Esophagus squamous epithelium (tissue), 5 donors: ENCODE data around the gene CRABP2. TPM values are rescaled to one million over a fixed set of nuclear protein-coding genes. Genes with fewer than 3 reads are reported as not detected.
A peak's percentile ranks its signal among the peaks of the same experiment; 100 is the strongest.

Experiments used
- DNase-seq: peaks from one replicate; lab custom pipeline; 2025; lab: John Stamatoyannopoulos, UW
- H3K27ac ChIP-seq, 4 donors: fragments of 200-600 bp; sonication (generic); one replicate each; pipeline ENCODE4 v1.5.1; 2016 to 2019; ENCODE audit warnings: mild to moderate bottlenecking in 1 of 4
- H3K27me3 ChIP-seq, 4 donors: fragments of 200-600 bp; sonication (generic); 1 replicate in 3 of 4; 2 replicates in 1 of 4; pipeline versions ENCODE4 v1.5.1 to v1.6.0; 2017 to 2021; ENCODE audit warnings: antibody characterized with exemption in 1 of 4
- H3K36me3 ChIP-seq, 3 donors: fragments of 200-600 bp; sonication (generic); one replicate each; pipeline ENCODE4 v1.5.1; 2016 to 2019
- H3K4me1 ChIP-seq, 3 donors: fragments of 200-600 bp; sonication (generic); one replicate each; pipeline ENCODE4 v1.5.1; 2017 to 2019
- H3K4me3 ChIP-seq, 4 donors: fragments of 200-600 bp; sonication (generic); 1 replicate in 3 of 4; 2 replicates in 1 of 4; pipeline ENCODE4 v1.5.1; 2016 to 2019; ENCODE audit warnings: mild to moderate bottlenecking in 2 of 4, moderate library complexity in 1 of 4
- H3K9me3 ChIP-seq, 3 donors: fragments of 200-600 bp; sonication (generic); one replicate each; pipeline ENCODE4 v1.5.1; 2016 to 2019
- POLR2A ChIP-seq, 4 donors: fragments of 450-650 bp; IDR thresholded peaks; one replicate each; pipeline ENCODE4 v1.6.1; 2017; ENCODE audit warnings: antibody characterized with exemption in 4 of 4, mild to moderate bottlenecking in 4 of 4, moderate library complexity in 3 of 4
- WGBS, 2 donors: methylation state at CpG; one replicate each; pipeline ENCODE4 v1.1.5; 2018; 5-methylcytosine and 5-hydroxymethylcytosine counted together
- intact Hi-C: fragments of 100-400 bp; cut with DNase I; formaldehyde crosslinking; loops from one replicate; pipeline ENCODE4 v1.15.0; 2022
- total RNA-seq, 4 donors: library from RNA; depleted of rRNA; stranded (reverse); fragments of >200 nt; gene quantifications; one replicate each; pipeline ENCODE4 v1.1.0, GENCODE V29; 2016
- TF ChIP-seq, protein P1 (sequence below), 6 experiments: fragments of 450-650 bp in 4 of 6; fragments of 200-600 bp in 2 of 6; sonication (generic) in 2 of 6; IDR thresholded peaks; one replicate each; pipeline ENCODE4 v1.5.1; 2016 to 2019; ENCODE audit warnings: antibody characterized with exemption in 6 of 6, mild to moderate bottlenecking in 4 of 6, moderate library complexity in 4 of 6
- donor health status: DM: yes; HTN: yes; CAD: no.

The CRABP2 gene
- total RNA-seq = 100 to 1,000 TPM; 149 to 916 (median 441) TPM

DNA sequence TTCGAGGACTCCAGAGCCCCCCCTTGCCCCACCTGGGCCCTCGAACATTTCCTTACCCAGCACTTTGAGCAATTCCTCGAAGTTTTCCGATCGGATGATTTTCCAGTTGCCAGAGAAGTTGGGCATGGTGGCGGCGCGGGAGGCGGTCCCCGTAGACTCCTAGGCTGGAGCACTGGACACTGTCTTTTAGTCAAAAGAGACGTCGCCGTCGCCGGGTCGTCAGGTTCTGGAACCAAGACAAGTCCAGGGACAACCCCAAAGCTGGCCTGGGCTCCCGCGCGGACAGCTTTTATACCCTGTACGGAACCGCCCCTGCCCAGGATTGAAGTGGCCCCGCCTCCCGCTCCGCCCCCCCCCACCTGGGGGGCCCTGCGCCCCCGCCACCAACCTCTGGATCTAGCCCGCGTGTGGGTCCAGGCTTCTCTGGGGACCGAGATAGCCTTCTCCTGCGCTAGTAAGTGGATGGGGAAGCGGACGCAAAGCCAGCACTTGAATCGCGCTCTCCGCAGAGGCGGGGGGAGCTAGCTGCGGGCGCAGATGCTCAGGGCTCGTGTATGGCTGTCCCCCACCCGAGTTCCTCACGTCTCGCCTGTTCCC, at the start of gene CRABP2:
CRABP2 (minus strand) TSS at position 263 of the 597 bp plus-strand sequence; CDS start at position 126, 137 bp downstream.
- Histone ChIP-seq H3K9me3 (no peaks in the 10 kb centered on the region), H3K4me3 (peak within 1 kb of the TSS; percentile 37 to 67 (median 54)), H3K27me3 (peaks cover 0 to 51% (median 0%) of the 10 kb centered on the region in 4 donors), H3K4me1 (peaks cover 67 to 100% (median 69%) of the 10 kb centered on the region in 3 donors), H3K27ac (peak within 1 kb of the TSS; percentile 53 to 84 (median 79)), H3K36me3 (peaks cover 0 to 11% (median 0%) of the 10 kb centered on the region in 3 donors)
- WGBS, 2 donors = 0% methylated on average over 1 to 7 of the region's 42 CpGs
- intact Hi-C loops = no loop called here
- DNase-seq = no peak
- no peak for TF ChIP-seq POLR2A (IDR thresholded peaks at IDR 0.05)
- TF ChIP-seq, protein P1, sequence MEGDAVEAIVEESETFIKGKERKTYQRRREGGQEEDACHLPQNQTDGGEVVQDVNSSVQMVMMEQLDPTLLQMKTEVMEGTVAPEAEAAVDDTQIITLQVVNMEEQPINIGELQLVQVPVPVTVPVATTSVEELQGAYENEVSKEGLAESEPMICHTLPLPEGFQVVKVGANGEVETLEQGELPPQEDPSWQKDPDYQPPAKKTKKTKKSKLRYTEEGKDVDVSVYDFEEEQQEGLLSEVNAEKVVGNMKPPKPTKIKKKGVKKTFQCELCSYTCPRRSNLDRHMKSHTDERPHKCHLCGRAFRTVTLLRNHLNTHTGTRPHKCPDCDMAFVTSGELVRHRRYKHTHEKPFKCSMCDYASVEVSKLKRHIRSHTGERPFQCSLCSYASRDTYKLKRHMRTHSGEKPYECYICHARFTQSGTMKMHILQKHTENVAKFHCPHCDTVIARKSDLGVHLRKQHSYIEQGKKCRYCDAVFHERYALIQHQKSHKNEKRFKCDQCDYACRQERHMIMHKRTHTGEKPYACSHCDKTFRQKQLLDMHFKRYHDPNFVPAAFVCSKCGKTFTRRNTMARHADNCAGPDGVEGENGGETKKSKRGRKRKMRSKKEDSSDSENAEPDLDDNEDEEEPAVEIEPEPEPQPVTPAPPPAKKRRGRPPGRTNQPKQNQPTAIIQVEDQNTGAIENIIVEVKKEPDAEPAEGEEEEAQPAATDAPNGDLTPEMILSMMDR (IDR thresholded peaks at IDR 0.05) = no peak

DNA sequence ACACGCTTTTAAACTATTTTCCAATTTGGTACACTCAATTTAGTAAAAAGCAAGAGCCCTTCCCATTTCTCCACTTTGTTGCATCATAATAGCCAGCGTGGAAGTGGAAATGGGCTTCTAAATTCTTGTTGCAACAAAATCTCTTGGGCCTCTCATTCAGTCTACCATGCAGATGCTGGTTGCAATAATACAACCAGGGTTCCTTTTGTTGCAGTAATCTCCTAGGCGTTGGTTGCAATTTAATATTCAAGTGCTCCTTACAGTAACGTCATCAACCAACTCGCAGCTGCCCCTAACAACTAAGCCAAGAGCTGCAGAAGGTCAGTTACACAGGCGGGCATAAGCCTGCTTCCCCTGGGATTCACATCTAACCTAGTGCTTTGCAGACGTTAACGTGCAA, 48.8 kb upstream of the CRABP2 start:
- Histone ChIP-seq H3K27me3 (no peaks in the 10 kb centered on the region), H3K27ac (no peak overlapping the region), H3K4me1 (peaks cover 11 to 33% (median 14%) of the 10 kb centered on the region in 3 donors), H3K4me3 (no peak overlapping the region), H3K9me3 (no peaks in the 10 kb centered on the region), H3K36me3 (no peaks in the 10 kb centered on the region)
- intact Hi-C loops = no loop called here
- WGBS, 2 donors = 82 to 92% methylated on average over 8 of the region's 8 CpGs
- no peak for DNase-seq
- TF ChIP-seq, protein P1 (IDR thresholded peaks at IDR 0.05) = no peak
- TF ChIP-seq POLR2A (IDR thresholded peaks at IDR 0.05) = no peak

DNA sequence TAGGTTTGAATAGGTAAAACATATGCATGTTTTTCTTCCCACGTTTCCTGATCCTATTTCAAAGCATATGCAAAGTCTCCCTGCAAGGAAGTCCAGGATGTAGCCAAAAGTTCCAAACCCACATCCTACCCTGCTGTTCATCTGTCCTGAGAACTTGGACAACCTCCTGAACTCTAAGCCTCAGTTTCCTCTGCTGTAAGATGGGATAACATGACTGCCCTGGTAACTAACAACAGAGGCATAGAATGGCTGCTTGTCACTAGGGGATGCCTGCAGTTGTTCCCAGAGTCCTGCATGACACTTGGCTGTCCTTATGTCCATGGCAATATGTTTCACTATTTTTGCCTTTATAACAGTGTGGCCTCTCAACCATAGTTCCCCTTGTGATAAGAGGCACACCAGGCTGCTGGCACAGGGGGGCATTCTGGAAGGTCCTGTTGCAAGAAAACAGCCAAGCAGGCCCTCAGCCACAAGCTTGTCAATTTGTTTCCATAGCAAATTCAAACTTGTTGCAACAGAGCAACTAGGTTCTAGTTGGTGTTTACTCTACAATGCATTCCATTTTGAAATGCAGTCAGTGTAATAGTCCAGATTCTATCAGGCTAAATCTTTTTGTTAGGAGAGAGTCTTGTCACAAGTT, 47.6 kb upstream of the CRABP2 start:
- Histone ChIP-seq H3K4me3 (peak overlapping the region; percentile 75 to 97 (median 96)), H3K4me1 (peaks cover 23 to 45% (median 24%) of the 10 kb centered on the region in 3 donors), H3K36me3 (no peaks in the 10 kb centered on the region), H3K9me3 (no peaks in the 10 kb centered on the region), H3K27ac (peak overlapping the region; percentile 93 to 99 (median 98)), H3K27me3 (no peaks in the 10 kb centered on the region)
- WGBS, 2 donors = 5 to 21% methylated on average over 1 of the region's 1 CpG
- no peak for DNase-seq
- intact Hi-C loops = no loop called here
- TF ChIP-seq, protein P1 (IDR thresholded peaks at IDR 0.05) = no peak
- no peak for TF ChIP-seq POLR2A (IDR thresholded peaks at IDR 0.05)

DNA sequence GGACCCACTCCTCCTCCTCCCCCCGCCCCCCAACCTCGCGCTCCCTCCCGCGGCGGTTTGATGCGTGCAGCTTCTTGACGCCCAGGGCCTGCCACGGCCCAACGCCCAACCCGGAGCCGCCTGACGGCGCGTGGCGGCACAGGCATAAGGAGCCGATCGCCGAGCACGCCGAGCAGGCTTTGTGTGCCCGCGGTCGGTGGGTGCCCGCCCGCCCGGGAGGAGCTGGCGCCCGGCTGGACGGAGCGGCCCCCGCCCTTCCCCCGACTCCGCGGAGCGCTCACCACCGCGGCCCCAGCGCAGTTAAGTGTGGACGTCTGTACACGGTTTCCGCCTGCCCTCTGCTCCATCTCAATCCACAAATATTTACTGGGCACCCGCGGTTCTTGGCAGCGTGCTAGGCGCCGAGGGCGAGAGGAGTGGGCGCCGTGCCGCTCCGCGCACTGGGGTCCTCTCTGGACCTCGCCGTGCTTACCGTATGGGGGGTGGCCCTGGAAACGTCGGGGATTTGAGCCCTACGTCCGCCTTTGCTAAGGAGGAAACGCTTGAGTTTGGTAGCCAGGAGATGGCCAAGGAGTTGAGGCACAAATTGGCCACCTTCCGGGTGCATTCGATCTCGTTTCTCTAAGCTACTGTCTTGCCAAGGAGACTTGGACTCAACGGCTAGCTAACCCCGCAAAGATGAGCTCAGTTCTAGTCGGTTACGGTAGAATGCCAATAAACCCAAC, 46.5 kb upstream of the CRABP2 start:
- WGBS, 2 donors = 0% methylated on average over 4 of the region's 68 CpGs; no CpG with 5 or more reads in 1 of the 2 donors
- peaks cover 29 to 56% (median 32%) of the 10 kb centered on the region in 3 donors for H3K4me1 ChIP-seq
- DNase-seq = peak; percentile 81

More for the DNA sequence above, 46.5 kb upstream of the CRABP2 start:
- H3K27me3 ChIP-seq = no peaks in the 10 kb centered on the region
- TF ChIP-seq, protein P1 (IDR thresholded peaks at IDR 0.05) = peak in 4 of 6 experiments; percentile 4 to 12 (median 5)
- TF ChIP-seq POLR2A (IDR thresholded peaks at IDR 0.05) = peak in 1 of 4 donors; percentile 74
- no peaks in the 10 kb centered on the region for H3K9me3 ChIP-seq
- peak overlapping the region; percentile 93 to 99 (median 98) for H3K27ac ChIP-seq
- no peaks in the 10 kb centered on the region for H3K36me3 ChIP-seq
- H3K4me3 ChIP-seq = peak overlapping the region; percentile 75 to 97 (median 96)
- intact Hi-C loops = no loop called here
